WTC11 (cell line): Measurements from ENCODE around the gene BEGAIN. TPM values are rescaled to one million over a fixed set of nuclear protein-coding genes. Genes with fewer than 3 reads are reported as not detected.
A peak's percentile ranks its signal among the peaks of the same experiment; 100 is the strongest.

Source experiments
- ATAC-seq: fragments of 200-7000 bp; cut with Tn5 transposase; 2 replicates; pipeline ENCODE4 v1.10.0; 2021; ENCODE audit warnings: mild to moderate bottlenecking, moderate library complexity
- CTCF ChIA-PET: fragments of 300-600 bp; sonication (Branson Sonifier 250); formaldehyde crosslinking; loops from one replicate; lab custom pipeline; 2021; ENCODE audit warnings: antibody characterized with exemption; lab: Charles Lee
- POLR2A ChIA-PET: fragments of 350-600 bp; sonication (Branson Sonifier 250); formaldehyde crosslinking; loops from one replicate; lab custom pipeline; 2021; ENCODE audit warnings: antibody characterized with exemption; lab: Charles Lee
- DNase-seq: peaks from one replicate; pipeline ENCODE4 v3.0.0; 2021; ENCODE audit warnings: low spot score
- H3K27ac Mint-ChIP-seq: 2 replicates; pipeline ENCODE4 v1.8.0; 2021; ENCODE audit warnings: mixed read lengths
- H3K27me3 Mint-ChIP-seq: 2 replicates; pipeline ENCODE4 v1.8.0; 2021; ENCODE audit warnings: low read depth, mild to moderate bottlenecking, moderate library complexity, mixed read lengths
- H3K36me3 Mint-ChIP-seq: 2 replicates; pipeline ENCODE4 v1.8.0; 2021; ENCODE audit warnings: mixed read lengths
- H3K4me1 Mint-ChIP-seq: 2 replicates; pipeline ENCODE4 v1.8.0; 2022; ENCODE audit warnings: mixed read lengths
- H3K4me3 Mint-ChIP-seq: 2 replicates; pipeline ENCODE4 v1.8.0; 2021; ENCODE audit warnings: mild to moderate bottlenecking, moderate library complexity, mixed read lengths
- H3K9me3 Mint-ChIP-seq: 2 replicates; pipeline ENCODE4 v1.8.0; 2021; ENCODE audit warnings: mixed read lengths
- CREM ChIP-seq: sonication (generic); formaldehyde crosslinking; IDR thresholded peaks from 2 replicates; pipeline ENCODE4 v1.8.1; 2022; ENCODE audit warnings: mild to moderate bottlenecking, missing genetic modification reagents, moderate library complexity
- ESRRA ChIP-seq: sonication (generic); formaldehyde crosslinking; IDR thresholded peaks from 2 replicates; pipeline ENCODE4 v1.8.1; 2022; ENCODE audit warnings: mild to moderate bottlenecking, missing genetic modification reagents, borderline replicate concordance
- IRF2 ChIP-seq: sonication (generic); formaldehyde crosslinking; IDR thresholded peaks from 2 replicates; pipeline ENCODE4 v1.8.0; 2022; ENCODE audit warnings: low read depth, missing genetic modification reagents, borderline replicate concordance
- JUN ChIP-seq: sonication (generic); formaldehyde crosslinking; IDR thresholded peaks from 2 replicates; pipeline ENCODE4 v1.8.0; 2023; ENCODE audit warnings: mild to moderate bottlenecking, missing genetic modification reagents
- MXD4 ChIP-seq: fragments of 250-450 bp; sonication (Bioruptor Pico); IDR thresholded peaks from 2 replicates; pipeline ENCODE4 v1.8.0; 2021; ENCODE audit warnings: mild to moderate bottlenecking, moderate library complexity, borderline replicate concordance
- NFATC4 ChIP-seq: fragments of 250-450 bp; sonication (Bioruptor Pico); IDR thresholded peaks from 2 replicates; pipeline ENCODE4 v1.9.0; 2021; ENCODE audit warnings: mild to moderate bottlenecking
- SOX15 ChIP-seq: fragments of 250-450 bp; sonication (Bioruptor Pico); IDR thresholded peaks from 2 replicates; pipeline ENCODE4 v1.9.0; 2021; ENCODE audit warnings: mild to moderate bottlenecking
- SP1 ChIP-seq: sonication (generic); formaldehyde crosslinking; conservative IDR thresholded peaks from 2 replicates; pipeline ENCODE4 v1.8.1; 2022; ENCODE audit warnings: missing genetic modification reagents
- TP53 ChIP-seq: sonication (generic); formaldehyde crosslinking; IDR thresholded peaks from 2 replicates; pipeline ENCODE4 v1.8.1; 2023; ENCODE audit warnings: mild to moderate bottlenecking, missing genetic modification reagents
- ZNF396 ChIP-seq: fragments of 250-450 bp; sonication (Bioruptor Pico); IDR thresholded peaks from 2 replicates; pipeline ENCODE4 v1.8.0; 2021; ENCODE audit warnings: mild to moderate bottlenecking, moderate library complexity, borderline replicate concordance
- ZNF671 ChIP-seq: fragments of 250-450 bp; sonication (Bioruptor Pico); IDR thresholded peaks from 2 replicates; pipeline ENCODE4 v1.8.0; 2021; ENCODE audit warnings: mild to moderate bottlenecking
- total RNA-seq: library from RNA; stranded (reverse); gene quantifications from 3 replicates; pipeline ENCODE4 v1.2.3, GENCODE V29; 2021
- TF ChIP-seq, protein P1 (sequence below): sonication (generic); formaldehyde crosslinking; IDR thresholded peaks from 2 replicates; pipeline ENCODE4 v1.8.0; 2023; ENCODE audit warnings: missing genetic modification reagents, mild to moderate bottlenecking, borderline replicate concordance
- TF ChIP-seq, protein P2 (sequence below): sonication (generic); formaldehyde crosslinking; IDR thresholded peaks from 2 replicates; pipeline ENCODE4 v1.8.1; 2023; ENCODE audit warnings: mild to moderate bottlenecking, missing genetic modification reagents, moderate library complexity
- TF ChIP-seq, protein P3 (sequence below): sonication (generic); formaldehyde crosslinking; IDR thresholded peaks from 2 replicates; pipeline ENCODE4 v1.8.1; 2022; ENCODE audit warnings: mild to moderate bottlenecking, missing genetic modification reagents, moderate library complexity, borderline replicate concordance
- TF ChIP-seq, protein P4 (sequence below): fragments of 250-450 bp; sonication (Bioruptor Pico); IDR thresholded peaks from 2 replicates; pipeline ENCODE4 v1.9.0; 2021; ENCODE audit warnings: moderate library complexity, mild to moderate bottlenecking, inconsistent platforms, borderline replicate concordance
- TF ChIP-seq, protein P5 (sequence below): fragments of 250-450 bp; sonication (Bioruptor Pico); IDR thresholded peaks from 2 replicates; pipeline ENCODE4 v2.1.2; 2022; ENCODE audit warnings: mild to moderate bottlenecking, moderate library complexity
- TF ChIP-seq, protein P6 (sequence below): fragments of 250-450 bp; sonication (Bioruptor Pico); IDR thresholded peaks from 2 replicates; pipeline ENCODE4 v1.9.0; 2021; ENCODE audit warnings: mild to moderate bottlenecking, borderline replicate concordance
- TF ChIP-seq, protein P7 (sequence below): sonication (generic); formaldehyde crosslinking; IDR thresholded peaks from 2 replicates; pipeline ENCODE4 v1.8.0; 2022; ENCODE audit warnings: mild to moderate bottlenecking, missing genetic modification reagents
- TF ChIP-seq, protein P8 (sequence below): fragments of 200-600 bp; IDR thresholded peaks from 2 replicates; pipeline ENCODE4 v1.8.0; 2022; ENCODE audit warnings: antibody characterized with exemption
- TF ChIP-seq, protein P9 (sequence below): fragments of 250-450 bp; sonication (Bioruptor Pico); IDR thresholded peaks from 2 replicates; pipeline ENCODE4 v1.9.0; 2021; ENCODE audit warnings: mild to moderate bottlenecking

The BEGAIN gene
- total RNA-seq, 1 experiment from 2014 or later, result 1.3 TPM

DNA sequence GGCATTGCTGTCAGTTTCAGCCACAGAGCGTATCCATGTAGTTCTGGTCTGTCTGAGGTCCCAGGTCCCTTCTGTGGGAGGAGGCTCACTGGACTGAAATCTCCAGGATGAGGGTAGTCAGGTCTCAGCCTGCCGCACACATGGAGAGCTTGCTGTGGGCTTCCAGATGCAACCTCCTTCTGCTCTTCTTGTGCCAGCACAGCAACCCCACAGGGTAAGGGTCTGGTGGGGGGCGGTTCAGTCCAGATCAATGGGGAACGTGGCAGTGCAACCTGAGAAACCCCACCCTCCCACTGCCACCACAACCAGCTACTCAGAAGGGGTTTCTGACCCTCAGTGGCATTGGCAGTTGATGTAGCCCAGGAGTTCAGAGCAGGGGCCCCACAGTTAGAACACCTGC, 61.2 kb downstream of the BEGAIN start:
- H3K4me1 Mint-ChIP-seq, result peaks cover 2% of the 10 kb centered on the region; the same call in 1 of the 2 replicates
- no peaks in the 10 kb centered on the region for H3K36me3 Mint-ChIP-seq
- POLR2A ChIA-PET, result no interaction called here
- H3K27ac Mint-ChIP-seq, result no peak overlapping the region
- TF ChIP-seq, protein P1, sequence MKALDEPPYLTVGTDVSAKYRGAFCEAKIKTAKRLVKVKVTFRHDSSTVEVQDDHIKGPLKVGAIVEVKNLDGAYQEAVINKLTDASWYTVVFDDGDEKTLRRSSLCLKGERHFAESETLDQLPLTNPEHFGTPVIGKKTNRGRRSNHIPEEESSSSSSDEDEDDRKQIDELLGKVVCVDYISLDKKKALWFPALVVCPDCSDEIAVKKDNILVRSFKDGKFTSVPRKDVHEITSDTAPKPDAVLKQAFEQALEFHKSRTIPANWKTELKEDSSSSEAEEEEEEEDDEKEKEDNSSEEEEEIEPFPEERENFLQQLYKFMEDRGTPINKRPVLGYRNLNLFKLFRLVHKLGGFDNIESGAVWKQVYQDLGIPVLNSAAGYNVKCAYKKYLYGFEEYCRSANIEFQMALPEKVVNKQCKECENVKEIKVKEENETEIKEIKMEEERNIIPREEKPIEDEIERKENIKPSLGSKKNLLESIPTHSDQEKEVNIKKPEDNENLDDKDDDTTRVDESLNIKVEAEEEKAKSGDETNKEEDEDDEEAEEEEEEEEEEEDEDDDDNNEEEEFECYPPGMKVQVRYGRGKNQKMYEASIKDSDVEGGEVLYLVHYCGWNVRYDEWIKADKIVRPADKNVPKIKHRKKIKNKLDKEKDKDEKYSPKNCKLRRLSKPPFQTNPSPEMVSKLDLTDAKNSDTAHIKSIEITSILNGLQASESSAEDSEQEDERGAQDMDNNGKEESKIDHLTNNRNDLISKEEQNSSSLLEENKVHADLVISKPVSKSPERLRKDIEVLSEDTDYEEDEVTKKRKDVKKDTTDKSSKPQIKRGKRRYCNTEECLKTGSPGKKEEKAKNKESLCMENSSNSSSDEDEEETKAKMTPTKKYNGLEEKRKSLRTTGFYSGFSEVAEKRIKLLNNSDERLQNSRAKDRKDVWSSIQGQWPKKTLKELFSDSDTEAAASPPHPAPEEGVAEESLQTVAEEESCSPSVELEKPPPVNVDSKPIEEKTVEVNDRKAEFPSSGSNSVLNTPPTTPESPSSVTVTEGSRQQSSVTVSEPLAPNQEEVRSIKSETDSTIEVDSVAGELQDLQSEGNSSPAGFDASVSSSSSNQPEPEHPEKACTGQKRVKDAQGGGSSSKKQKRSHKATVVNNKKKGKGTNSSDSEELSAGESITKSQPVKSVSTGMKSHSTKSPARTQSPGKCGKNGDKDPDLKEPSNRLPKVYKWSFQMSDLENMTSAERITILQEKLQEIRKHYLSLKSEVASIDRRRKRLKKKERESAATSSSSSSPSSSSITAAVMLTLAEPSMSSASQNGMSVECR (CRISPR knock-in tag), result no peak
- no peak for TF ChIP-seq CREM
- TF ChIP-seq, protein P2, sequence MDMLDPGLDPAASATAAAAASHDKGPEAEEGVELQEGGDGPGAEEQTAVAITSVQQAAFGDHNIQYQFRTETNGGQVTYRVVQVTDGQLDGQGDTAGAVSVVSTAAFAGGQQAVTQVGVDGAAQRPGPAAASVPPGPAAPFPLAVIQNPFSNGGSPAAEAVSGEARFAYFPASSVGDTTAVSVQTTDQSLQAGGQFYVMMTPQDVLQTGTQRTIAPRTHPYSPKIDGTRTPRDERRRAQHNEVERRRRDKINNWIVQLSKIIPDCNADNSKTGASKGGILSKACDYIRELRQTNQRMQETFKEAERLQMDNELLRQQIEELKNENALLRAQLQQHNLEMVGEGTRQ (CRISPR knock-in tag), result no peak
- TF ChIP-seq SP1, result no peak
- TF ChIP-seq, protein P3, sequence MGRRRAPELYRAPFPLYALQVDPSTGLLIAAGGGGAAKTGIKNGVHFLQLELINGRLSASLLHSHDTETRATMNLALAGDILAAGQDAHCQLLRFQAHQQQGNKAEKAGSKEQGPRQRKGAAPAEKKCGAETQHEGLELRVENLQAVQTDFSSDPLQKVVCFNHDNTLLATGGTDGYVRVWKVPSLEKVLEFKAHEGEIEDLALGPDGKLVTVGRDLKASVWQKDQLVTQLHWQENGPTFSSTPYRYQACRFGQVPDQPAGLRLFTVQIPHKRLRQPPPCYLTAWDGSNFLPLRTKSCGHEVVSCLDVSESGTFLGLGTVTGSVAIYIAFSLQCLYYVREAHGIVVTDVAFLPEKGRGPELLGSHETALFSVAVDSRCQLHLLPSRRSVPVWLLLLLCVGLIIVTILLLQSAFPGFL (CRISPR knock-in tag), result no peak
- TF ChIP-seq, all 79 proteins: peak for 0
- no peak for ATAC-seq
- Mint-ChIP-seq H3K27me3 (no peaks in the 10 kb centered on the region), H3K4me3 (no peak overlapping the region), H3K9me3 (no peaks in the 10 kb centered on the region)
- DNase-seq, result peak; percentile 5
- CTCF ChIA-PET, result interaction anchor here (1.3 to 7.1 kb wide), 13 partner anchors 14 to 145 kb away, joined by 3 to 153 read pairs (median 11); no protein-coding TSS in a partner anchor

DNA sequence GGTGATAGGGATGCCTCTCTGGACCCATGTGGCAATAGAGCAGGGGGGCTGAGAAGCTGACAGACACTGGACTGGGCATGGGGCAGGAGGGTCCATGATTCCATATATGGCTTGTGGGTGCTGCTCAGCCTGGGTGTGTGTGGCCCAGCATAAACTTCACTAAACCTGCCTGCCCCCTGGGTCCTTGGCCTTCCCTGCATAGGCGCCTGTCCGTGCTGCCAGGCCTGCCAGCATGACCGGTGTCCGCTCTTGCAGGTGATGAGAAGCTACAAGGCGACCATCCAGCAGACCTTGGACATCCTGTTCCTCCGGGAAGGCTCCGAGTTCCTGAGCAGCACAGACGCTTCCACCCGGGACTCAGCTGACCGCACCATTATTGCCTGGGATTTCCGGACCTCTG, 61.6 kb downstream of the BEGAIN start:
- H3K36me3 Mint-ChIP-seq, result no peaks in the 10 kb centered on the region
- ChIA-PET CTCF (interaction anchor here (0.9 to 7.1 kb wide), 23 partner anchors 13 to 146 kb away, joined by 3 to 153 read pairs (median 7); no protein-coding TSS in a partner anchor), POLR2A (no interaction called here)
- no peak overlapping the region for H3K4me3 Mint-ChIP-seq
- H3K27ac Mint-ChIP-seq, result no peak overlapping the region
- no peaks in the 10 kb centered on the region for H3K27me3 Mint-ChIP-seq
- peaks cover 2% of the 10 kb centered on the region; the same call in 1 of the 2 replicates for H3K4me1 Mint-ChIP-seq
- no peaks in the 10 kb centered on the region for H3K9me3 Mint-ChIP-seq
- ATAC-seq, result no peak
- peak; percentile 6 for DNase-seq
- TF ChIP-seq JUN (CRISPR knock-in tag) (no peak), ESRRA (CRISPR knock-in tag) (no peak), ZNF396 (no peak), SOX15 (no peak), NFATC4 (CRISPR knock-in tag) (no peak), ZNF671 (CRISPR knock-in tag) (no peak), TP53 (CRISPR knock-in tag) (no peak), IRF2 (CRISPR knock-in tag) (no peak), MXD4 (CRISPR knock-in tag) (no peak)
- TF ChIP-seq, protein P4, sequence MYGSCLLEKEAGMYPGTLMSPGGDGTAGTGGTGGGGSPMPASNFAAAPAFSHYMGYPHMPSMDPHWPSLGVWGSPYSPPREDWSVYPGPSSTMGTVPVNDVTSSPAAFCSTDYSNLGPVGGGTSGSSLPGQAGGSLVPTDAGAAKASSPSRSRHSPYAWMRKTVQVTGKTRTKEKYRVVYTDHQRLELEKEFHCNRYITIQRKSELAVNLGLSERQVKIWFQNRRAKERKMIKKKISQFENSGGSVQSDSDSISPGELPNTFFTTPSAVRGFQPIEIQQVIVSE (CRISPR knock-in tag), result no peak
- TF ChIP-seq, protein P5, sequence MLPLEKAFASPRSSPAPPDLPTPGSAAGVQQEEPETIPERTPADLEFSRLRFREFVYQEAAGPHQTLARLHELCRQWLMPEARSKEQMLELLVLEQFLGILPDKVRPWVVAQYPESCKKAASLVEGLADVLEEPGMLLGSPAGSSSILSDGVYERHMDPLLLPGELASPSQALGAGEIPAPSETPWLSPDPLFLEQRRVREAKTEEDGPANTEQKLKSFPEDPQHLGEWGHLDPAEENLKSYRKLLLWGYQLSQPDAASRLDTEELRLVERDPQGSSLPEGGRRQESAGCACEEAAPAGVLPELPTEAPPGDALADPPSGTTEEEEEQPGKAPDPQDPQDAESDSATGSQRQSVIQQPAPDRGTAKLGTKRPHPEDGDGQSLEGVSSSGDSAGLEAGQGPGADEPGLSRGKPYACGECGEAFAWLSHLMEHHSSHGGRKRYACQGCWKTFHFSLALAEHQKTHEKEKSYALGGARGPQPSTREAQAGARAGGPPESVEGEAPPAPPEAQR (CRISPR knock-in tag), result no peak
- TF ChIP-seq, protein P6, sequence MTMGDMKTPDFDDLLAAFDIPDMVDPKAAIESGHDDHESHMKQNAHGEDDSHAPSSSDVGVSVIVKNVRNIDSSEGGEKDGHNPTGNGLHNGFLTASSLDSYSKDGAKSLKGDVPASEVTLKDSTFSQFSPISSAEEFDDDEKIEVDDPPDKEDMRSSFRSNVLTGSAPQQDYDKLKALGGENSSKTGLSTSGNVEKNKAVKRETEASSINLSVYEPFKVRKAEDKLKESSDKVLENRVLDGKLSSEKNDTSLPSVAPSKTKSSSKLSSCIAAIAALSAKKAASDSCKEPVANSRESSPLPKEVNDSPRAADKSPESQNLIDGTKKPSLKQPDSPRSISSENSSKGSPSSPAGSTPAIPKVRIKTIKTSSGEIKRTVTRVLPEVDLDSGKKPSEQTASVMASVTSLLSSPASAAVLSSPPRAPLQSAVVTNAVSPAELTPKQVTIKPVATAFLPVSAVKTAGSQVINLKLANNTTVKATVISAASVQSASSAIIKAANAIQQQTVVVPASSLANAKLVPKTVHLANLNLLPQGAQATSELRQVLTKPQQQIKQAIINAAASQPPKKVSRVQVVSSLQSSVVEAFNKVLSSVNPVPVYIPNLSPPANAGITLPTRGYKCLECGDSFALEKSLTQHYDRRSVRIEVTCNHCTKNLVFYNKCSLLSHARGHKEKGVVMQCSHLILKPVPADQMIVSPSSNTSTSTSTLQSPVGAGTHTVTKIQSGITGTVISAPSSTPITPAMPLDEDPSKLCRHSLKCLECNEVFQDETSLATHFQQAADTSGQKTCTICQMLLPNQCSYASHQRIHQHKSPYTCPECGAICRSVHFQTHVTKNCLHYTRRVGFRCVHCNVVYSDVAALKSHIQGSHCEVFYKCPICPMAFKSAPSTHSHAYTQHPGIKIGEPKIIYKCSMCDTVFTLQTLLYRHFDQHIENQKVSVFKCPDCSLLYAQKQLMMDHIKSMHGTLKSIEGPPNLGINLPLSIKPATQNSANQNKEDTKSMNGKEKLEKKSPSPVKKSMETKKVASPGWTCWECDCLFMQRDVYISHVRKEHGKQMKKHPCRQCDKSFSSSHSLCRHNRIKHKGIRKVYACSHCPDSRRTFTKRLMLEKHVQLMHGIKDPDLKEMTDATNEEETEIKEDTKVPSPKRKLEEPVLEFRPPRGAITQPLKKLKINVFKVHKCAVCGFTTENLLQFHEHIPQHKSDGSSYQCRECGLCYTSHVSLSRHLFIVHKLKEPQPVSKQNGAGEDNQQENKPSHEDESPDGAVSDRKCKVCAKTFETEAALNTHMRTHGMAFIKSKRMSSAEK (CRISPR knock-in tag), result no peak
- TF ChIP-seq, protein P7, sequence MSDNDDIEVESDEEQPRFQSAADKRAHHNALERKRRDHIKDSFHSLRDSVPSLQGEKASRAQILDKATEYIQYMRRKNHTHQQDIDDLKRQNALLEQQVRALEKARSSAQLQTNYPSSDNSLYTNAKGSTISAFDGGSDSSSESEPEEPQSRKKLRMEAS (CRISPR knock-in tag), result no peak
- TF ChIP-seq, protein P8, sequence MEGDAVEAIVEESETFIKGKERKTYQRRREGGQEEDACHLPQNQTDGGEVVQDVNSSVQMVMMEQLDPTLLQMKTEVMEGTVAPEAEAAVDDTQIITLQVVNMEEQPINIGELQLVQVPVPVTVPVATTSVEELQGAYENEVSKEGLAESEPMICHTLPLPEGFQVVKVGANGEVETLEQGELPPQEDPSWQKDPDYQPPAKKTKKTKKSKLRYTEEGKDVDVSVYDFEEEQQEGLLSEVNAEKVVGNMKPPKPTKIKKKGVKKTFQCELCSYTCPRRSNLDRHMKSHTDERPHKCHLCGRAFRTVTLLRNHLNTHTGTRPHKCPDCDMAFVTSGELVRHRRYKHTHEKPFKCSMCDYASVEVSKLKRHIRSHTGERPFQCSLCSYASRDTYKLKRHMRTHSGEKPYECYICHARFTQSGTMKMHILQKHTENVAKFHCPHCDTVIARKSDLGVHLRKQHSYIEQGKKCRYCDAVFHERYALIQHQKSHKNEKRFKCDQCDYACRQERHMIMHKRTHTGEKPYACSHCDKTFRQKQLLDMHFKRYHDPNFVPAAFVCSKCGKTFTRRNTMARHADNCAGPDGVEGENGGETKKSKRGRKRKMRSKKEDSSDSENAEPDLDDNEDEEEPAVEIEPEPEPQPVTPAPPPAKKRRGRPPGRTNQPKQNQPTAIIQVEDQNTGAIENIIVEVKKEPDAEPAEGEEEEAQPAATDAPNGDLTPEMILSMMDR, result no peak
- TF ChIP-seq, protein P9, sequence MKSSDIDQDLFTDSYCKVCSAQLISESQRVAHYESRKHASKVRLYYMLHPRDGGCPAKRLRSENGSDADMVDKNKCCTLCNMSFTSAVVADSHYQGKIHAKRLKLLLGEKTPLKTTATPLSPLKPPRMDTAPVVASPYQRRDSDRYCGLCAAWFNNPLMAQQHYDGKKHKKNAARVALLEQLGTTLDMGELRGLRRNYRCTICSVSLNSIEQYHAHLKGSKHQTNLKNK (CRISPR knock-in tag), result no peak
